HL-60 (cell line): ENCODE results near the gene SIGLEC12.

Source experiments
- DNase-seq, 2 experiments: peaks; one replicate each; pipeline ENCODE4 v3.0.0-alpha.2; 2010 to 2020; ENCODE audit warnings: low read depth in 1 of 2, low spot score in 1 of 2
- H3K27ac ChIP-seq: fragments of 250-450 bp; sonication (Bioruptor Pico); replicated peaks from 2 replicates; pipeline ENCODE4 v1.5.1; 2020; ENCODE audit warnings: mild to moderate bottlenecking, moderate library complexity
- H3K27me3 ChIP-seq: fragments of 250-450 bp; sonication (Bioruptor Pico); 2 replicates; pipeline ENCODE4 v1.5.1; 2021; ENCODE audit warnings: mild to moderate bottlenecking, moderate library complexity; ENCODE audit not compliant: insufficient read depth, poor library complexity, severe bottlenecking
- H3K4me3 ChIP-seq: replicated peaks from 2 replicates; pipeline ENCODE4 v1.5.1; 2011; ENCODE audit warnings: mild to moderate bottlenecking, control low read depth, low read length; ENCODE audit not compliant: insufficient read depth
- CTCF ChIP-seq: IDR thresholded peaks from one replicate; pipeline ENCODE4 v1.5.1; 2011; ENCODE audit warnings: low read length, control low read depth, inconsistent platforms; ENCODE audit not compliant: insufficient read depth
- GABPA ChIP-seq: IDR thresholded peaks from 2 replicates; pipeline ENCODE4 v1.6.1; 2012; ENCODE audit warnings: low read depth
- POLR2AphosphoS5 ChIP-seq: IDR thresholded peaks from 2 replicates; pipeline ENCODE4 v1.6.1; 2012; ENCODE audit warnings: low read depth
- SPI1 ChIP-seq: IDR thresholded peaks from 2 replicates; pipeline ENCODE4 v1.6.1; 2012; ENCODE audit warnings: low read depth, mild to moderate bottlenecking, borderline replicate concordance
- TF ChIP-seq, protein P1 (sequence below): IDR thresholded peaks from 2 replicates; pipeline ENCODE4 v1.6.1; 2012; ENCODE audit warnings: low read depth; ENCODE audit not compliant: insufficient replicate concordance

Gene SIGLEC12

GRCh38 chr19:51490676-51491075 lies 10.9 kb downstream of the SIGLEC12 start:
- no peak overlapping the region for H3K27ac ChIP-seq
- no peak for TF ChIP-seq CTCF
- TF ChIP-seq POLR2AphosphoS5 = no peak
- TF ChIP-seq, protein P1, sequence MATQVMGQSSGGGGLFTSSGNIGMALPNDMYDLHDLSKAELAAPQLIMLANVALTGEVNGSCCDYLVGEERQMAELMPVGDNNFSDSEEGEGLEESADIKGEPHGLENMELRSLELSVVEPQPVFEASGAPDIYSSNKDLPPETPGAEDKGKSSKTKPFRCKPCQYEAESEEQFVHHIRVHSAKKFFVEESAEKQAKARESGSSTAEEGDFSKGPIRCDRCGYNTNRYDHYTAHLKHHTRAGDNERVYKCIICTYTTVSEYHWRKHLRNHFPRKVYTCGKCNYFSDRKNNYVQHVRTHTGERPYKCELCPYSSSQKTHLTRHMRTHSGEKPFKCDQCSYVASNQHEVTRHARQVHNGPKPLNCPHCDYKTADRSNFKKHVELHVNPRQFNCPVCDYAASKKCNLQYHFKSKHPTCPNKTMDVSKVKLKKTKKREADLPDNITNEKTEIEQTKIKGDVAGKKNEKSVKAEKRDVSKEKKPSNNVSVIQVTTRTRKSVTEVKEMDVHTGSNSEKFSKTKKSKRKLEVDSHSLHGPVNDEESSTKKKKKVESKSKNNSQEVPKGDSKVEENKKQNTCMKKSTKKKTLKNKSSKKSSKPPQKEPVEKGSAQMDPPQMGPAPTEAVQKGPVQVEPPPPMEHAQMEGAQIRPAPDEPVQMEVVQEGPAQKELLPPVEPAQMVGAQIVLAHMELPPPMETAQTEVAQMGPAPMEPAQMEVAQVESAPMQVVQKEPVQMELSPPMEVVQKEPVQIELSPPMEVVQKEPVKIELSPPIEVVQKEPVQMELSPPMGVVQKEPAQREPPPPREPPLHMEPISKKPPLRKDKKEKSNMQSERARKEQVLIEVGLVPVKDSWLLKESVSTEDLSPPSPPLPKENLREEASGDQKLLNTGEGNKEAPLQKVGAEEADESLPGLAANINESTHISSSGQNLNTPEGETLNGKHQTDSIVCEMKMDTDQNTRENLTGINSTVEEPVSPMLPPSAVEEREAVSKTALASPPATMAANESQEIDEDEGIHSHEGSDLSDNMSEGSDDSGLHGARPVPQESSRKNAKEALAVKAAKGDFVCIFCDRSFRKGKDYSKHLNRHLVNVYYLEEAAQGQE = no peak
- TF ChIP-seq GABPA = no peak
- no peak for TF ChIP-seq SPI1
- DNase-seq = no peak
- H3K27me3 ChIP-seq = no peaks in the 10 kb centered on the region
- H3K4me3 ChIP-seq = no peak overlapping the region

DNA sequence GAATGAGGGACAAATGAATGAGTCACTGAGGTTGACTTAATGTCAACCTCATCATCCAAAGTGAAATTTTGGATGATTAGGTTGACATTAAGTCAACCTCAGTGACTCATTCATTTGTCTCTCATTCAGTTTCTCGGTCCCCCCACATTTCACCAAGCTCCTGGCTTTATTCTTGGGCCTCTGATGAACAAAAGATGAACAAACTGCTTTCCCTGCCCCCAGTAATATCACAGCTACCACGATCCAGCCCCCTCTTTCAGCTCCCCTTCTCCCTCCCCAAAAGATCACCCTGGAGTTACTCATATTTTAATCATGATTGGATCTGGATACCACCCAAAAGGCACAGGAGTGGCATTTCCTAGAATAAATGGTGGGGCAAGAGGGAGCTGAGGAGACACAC lies 12.5 kb downstream of the SIGLEC12 start:
- H3K4me3 ChIP-seq = no peak overlapping the region
- no peaks in the 10 kb centered on the region for H3K27me3 ChIP-seq
- no peak overlapping the region for H3K27ac ChIP-seq
- TF ChIP-seq, protein P1 = no peak
- TF ChIP-seq SPI1 (no peak), CTCF (no peak), POLR2AphosphoS5 (no peak), GABPA (no peak)
- DNase-seq = no peak

DNA sequence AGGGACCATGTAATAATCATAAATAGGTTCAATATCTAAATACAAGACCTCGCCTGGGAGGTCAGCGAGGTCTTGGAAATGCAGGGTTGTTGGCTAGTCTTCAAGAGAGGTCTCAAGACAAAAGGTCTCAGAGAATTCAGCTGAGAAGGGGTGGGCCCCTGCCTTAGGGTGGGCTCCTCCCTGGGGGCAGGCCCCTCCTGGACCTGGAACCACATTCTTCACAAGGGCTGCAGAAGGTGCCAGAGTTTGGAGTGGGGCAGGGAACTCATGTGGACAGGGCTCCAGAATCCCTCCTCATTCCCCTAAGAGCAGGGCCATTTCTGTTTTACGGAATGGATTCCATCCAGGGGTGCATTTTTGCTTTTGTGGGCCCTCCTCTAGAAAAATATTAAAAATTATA lies 13.1 kb downstream of the SIGLEC12 start:
- no peak overlapping the region for H3K27ac ChIP-seq
- H3K4me3 ChIP-seq = no peak overlapping the region
- no peaks in the 10 kb centered on the region for H3K27me3 ChIP-seq
- DNase-seq = no peak
- TF ChIP-seq CTCF (no peak), POLR2AphosphoS5 (no peak), GABPA (no peak), SPI1 (no peak)
- TF ChIP-seq, protein P1 = no peak
